Endothelial cell of umbilical vein (primary cell): Measurements from ENCODE around the gene G0S2. TPM values are rescaled to one million over a fixed set of nuclear protein-coding genes. Genes with fewer than 3 reads are reported as not detected.
A peak's percentile ranks its signal among the peaks of the same experiment; 100 is the strongest.

Experiments
- BruUV-seq: library from RNA; stranded (reverse); fragments of 400-500 nt; replicated peaks from 2 replicates; lab custom pipeline; 2021; lab: Mats Ljungman, UMichigan
- CTCF ChIA-PET: fragments of 300-600, 350-600 bp; sonication (Branson Sonifier 250); formaldehyde crosslinking; loops from one replicate; lab custom pipeline; 2021; ENCODE audit warnings: antibody characterized with exemption, inconsistent platforms; lab: Charles Lee
- POLR2A ChIA-PET: fragments of 300-600, 350-600 bp; sonication (Branson Sonifier 250); formaldehyde crosslinking; loops from one replicate; lab custom pipeline; 2021; ENCODE audit warnings: antibody characterized with exemption, inconsistent platforms; lab: Charles Lee
- DNase-seq: peaks from one replicate; pipeline ENCODE4 v3.0.0-alpha.2; 2011; ENCODE audit warnings: low read depth, low spot score
- FAIRE-seq: peaks from 2 replicates; lab custom pipeline; 2011; peaks lifted over from hg19 to GRCh38; lab: Jason Lieb, UNC
- H2AFZ ChIP-seq: 2 replicates; pipeline ENCODE4 v1.6.0; 2012; ENCODE audit warnings: low read depth, low read length, control low read depth, inconsistent platforms
- H3K27ac ChIP-seq: 2 replicates; pipeline ENCODE4 v1.5.1; 2011; ENCODE audit warnings: low read depth, mild to moderate bottlenecking, control low read depth, low read length, moderate library complexity; ENCODE audit not compliant: insufficient read depth
- H3K27me3 ChIP-seq, 2 experiments: 2 replicates each; pipeline versions ENCODE4 v1.6.0 to v1.6.1; 2011; ENCODE audit warnings: low read length in 2 of 2, mixed read lengths in 1 of 2; ENCODE audit not compliant: control insufficient read depth in 2 of 2, insufficient read depth in 2 of 2
- H3K36me3 ChIP-seq, 2 experiments: 2 replicates in 1 of 2; 3 replicates in 1 of 2; pipeline ENCODE4 v1.5.1; 2011; ENCODE audit warnings: low read length in 2 of 2, mild to moderate bottlenecking in 1 of 2, moderate library complexity in 1 of 2; ENCODE audit not compliant: control insufficient read depth in 2 of 2, insufficient read depth in 2 of 2; ENCODE audit errors: extremely low read depth in 1 of 2
- H3K4me1 ChIP-seq: 3 replicates; pipeline ENCODE4 v1.5.1; 2011; ENCODE audit warnings: mild to moderate bottlenecking, low read length; ENCODE audit not compliant: control insufficient read depth, insufficient read depth; ENCODE audit errors: extremely low read depth
- H3K4me2 ChIP-seq: 2 replicates; pipeline ENCODE4 v1.6.1; 2011; ENCODE audit warnings: low read length, control low read depth, mixed read lengths; ENCODE audit not compliant: insufficient read depth
- H3K4me3 ChIP-seq, 3 experiments: fragments of 200-600 bp in 1 of 3; sonication (generic), shearing (Covaris generic) in 1 of 3; replicated peaks in 1 of 3; 2 replicates each; pipeline ENCODE4 v1.5.1; 2011 to 2016; ENCODE audit warnings: control low read depth in 3 of 3, low read length in 3 of 3, mild to moderate bottlenecking in 2 of 3, inconsistent platforms in 1 of 3, low read depth in 1 of 3, moderate library complexity in 1 of 3; ENCODE audit not compliant: insufficient read depth in 1 of 3
- H3K79me2 ChIP-seq: 2 replicates; pipeline ENCODE4 v1.6.0; 2012; ENCODE audit warnings: low read length, inconsistent platforms; ENCODE audit not compliant: control insufficient read depth, insufficient read depth
- H3K9ac ChIP-seq: replicated peaks from 2 replicates; pipeline ENCODE3; 2011; ENCODE audit warnings: low read length, control low read depth; ENCODE audit not compliant: insufficient read depth; ENCODE audit errors: extremely low read depth
- H3K9me1 ChIP-seq: replicated peaks from 3 replicates; pipeline ENCODE4 v1.6.0; 2011; ENCODE audit warnings: mild to moderate bottlenecking, low read length; ENCODE audit not compliant: control insufficient read depth, insufficient read depth; ENCODE audit errors: extremely low read depth
- H3K9me3 ChIP-seq: replicated peaks from 2 replicates; pipeline ENCODE4 v1.5.1; 2012; ENCODE audit warnings: low read length, inconsistent platforms; ENCODE audit not compliant: control insufficient read depth, insufficient read depth
- H4K20me1 ChIP-seq: replicated peaks from 2 replicates; pipeline ENCODE3; 2011; ENCODE audit warnings: mild to moderate bottlenecking, low read length; ENCODE audit not compliant: control insufficient read depth, insufficient read depth; ENCODE audit errors: extremely low read depth
- EZH2 ChIP-seq: IDR thresholded peaks from 2 replicates; pipeline ENCODE4 v1.6.1; 2012; ENCODE audit warnings: borderline replicate concordance, low read depth, mild to moderate bottlenecking, moderate library complexity, low read length, inconsistent platforms; ENCODE audit not compliant: severe bottlenecking
- GATA2 ChIP-seq: IDR thresholded peaks from 2 replicates; pipeline ENCODE4 v1.7.0; 2011; ENCODE audit warnings: low read depth, mild to moderate bottlenecking, moderate library complexity, mixed read lengths, low read length; ENCODE audit not compliant: insufficient read length, insufficient read depth
- JUN ChIP-seq: IDR thresholded peaks from 2 replicates; pipeline ENCODE4 v1.6.1; 2011; ENCODE audit warnings: borderline replicate concordance, low read depth; ENCODE audit not compliant: insufficient read length, insufficient read depth
- MAX ChIP-seq: IDR thresholded peaks from 2 replicates; pipeline ENCODE4 v1.6.1; 2011; ENCODE audit not compliant: insufficient read depth, insufficient read length
- MYC ChIP-seq: IDR thresholded peaks from one replicate; pipeline ENCODE4 v1.6.1; 2011; ENCODE audit warnings: mild to moderate bottlenecking, low read depth, low read length
- POLR2AphosphoS5 ChIP-seq: IDR thresholded peaks from 2 replicates; pipeline ENCODE4 v1.6.1; 2012; ENCODE audit warnings: low read depth, mild to moderate bottlenecking, control low read depth, low read length, moderate library complexity; ENCODE audit not compliant: insufficient read depth
- dilution Hi-C: fragments of 300-500 bp; cut with MboI; formaldehyde crosslinking; loops from one replicate; pipeline ENCODE4 v1.15.0; 2019; ENCODE audit warnings: low sequenced_read_pairs; ENCODE audit not compliant: extremely low pct_ligation_motif_present
- intact Hi-C: fragments of 100-400 bp; cut with micrococcal nuclease; formaldehyde crosslinking; loops from one replicate; pipeline ENCODE4 v1.10.0; 2022
- polyA plus RNA-seq, 4 experiments: library from polyadenylated mRNA; depleted of rRNA in 3 of 4; stranded (reverse) in 3 of 4; unstranded in 1 of 4; fragments of >200 nt; gene quantifications; 2 replicates each; pipeline versions ENCODE4 v1.2.1 to v1.2.3, GENCODE V29; 2011 to 2012; ENCODE audit warnings: missing spikeins in 1 of 4
- total RNA-seq: library from RNA; stranded (reverse); gene quantifications from 2 replicates; pipeline ENCODE4 v1.2.3, GENCODE V29; 2021
- TF ChIP-seq, protein P1 (sequence below), 2 donors: IDR thresholded peaks; 1 replicate in 1 of 2; 2 replicates in 1 of 2; pipeline ENCODE4 v1.5.1; 2011; ENCODE audit warnings: low read length in 2 of 2, mild to moderate bottlenecking in 2 of 2, moderate library complexity in 2 of 2, control low read depth in 1 of 2, inconsistent platforms in 1 of 2, low read depth in 1 of 2; ENCODE audit not compliant: insufficient read depth in 1 of 2; ENCODE audit errors: extremely low read depth in 1 of 2

G0S2 gene
- total and polyA plus RNA-seq, 2 donors (not counting 3 experiments of a cell fraction or from before 2014, with no cell fraction given) = 0.91 to 1.9 TPM

DNA sequence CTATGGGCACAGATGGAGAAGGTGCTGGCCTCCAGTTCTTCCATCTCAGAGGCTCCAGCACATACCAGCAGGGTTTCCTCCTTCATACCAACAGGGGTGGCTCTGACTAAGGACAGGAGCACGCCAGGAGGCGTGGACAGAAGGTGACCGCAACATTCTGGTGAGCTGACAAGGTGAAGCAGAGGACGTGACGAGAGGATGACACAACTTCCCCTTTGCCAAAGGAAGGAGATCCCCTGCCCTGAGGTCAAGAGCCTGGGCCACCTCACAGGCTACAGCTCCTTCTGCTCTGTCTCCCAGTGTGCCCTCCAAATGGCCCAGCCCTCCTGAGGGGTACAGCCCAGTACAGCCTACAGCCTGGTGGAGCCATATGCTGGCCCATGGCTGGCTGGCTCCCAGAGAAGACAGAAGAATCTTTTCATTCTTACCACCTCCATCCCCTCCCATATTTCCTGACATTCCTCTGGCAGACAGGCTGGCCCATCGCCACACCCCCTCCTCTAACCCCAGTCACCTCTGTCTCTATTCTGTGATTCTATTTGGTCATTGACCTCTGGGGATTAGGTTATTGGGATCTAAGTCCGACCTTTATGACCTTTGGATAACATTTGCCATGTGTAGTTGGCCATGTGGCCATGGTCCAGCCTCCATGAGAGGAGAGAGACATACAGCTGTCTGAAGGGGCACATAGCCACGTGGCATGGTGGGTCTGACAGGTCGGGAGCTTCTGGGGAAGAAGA, 17.9 kb upstream of the G0S2 start:
- Histone ChIP-seq H2AFZ (no peak overlapping the region), H3K79me2 (no peaks in the 10 kb centered on the region), H3K36me3 (no peaks in the 10 kb centered on the region), H3K4me3 (no peak overlapping the region), H3K9me3 (no peaks in the 10 kb centered on the region), H4K20me1 (no peaks in the 10 kb centered on the region), H3K4me2 (no peak overlapping the region), H3K27me3 (no peaks in the 10 kb centered on the region), H3K27ac (peak overlapping the region; percentile 54), H3K4me1 (peaks cover 10% of the 10 kb centered on the region), H3K9me1 (no peaks in the 10 kb centered on the region), H3K9ac (no peak overlapping the region)
- FAIRE-seq (peak; percentile 84), DNase-seq (peak; percentile 24)
- TF ChIP-seq GATA2 (no peak), MAX (no peak), JUN (peak; percentile 27), MYC (no peak), EZH2 (no peak), POLR2AphosphoS5 (peak; percentile 66)
- TF ChIP-seq, protein P1, sequence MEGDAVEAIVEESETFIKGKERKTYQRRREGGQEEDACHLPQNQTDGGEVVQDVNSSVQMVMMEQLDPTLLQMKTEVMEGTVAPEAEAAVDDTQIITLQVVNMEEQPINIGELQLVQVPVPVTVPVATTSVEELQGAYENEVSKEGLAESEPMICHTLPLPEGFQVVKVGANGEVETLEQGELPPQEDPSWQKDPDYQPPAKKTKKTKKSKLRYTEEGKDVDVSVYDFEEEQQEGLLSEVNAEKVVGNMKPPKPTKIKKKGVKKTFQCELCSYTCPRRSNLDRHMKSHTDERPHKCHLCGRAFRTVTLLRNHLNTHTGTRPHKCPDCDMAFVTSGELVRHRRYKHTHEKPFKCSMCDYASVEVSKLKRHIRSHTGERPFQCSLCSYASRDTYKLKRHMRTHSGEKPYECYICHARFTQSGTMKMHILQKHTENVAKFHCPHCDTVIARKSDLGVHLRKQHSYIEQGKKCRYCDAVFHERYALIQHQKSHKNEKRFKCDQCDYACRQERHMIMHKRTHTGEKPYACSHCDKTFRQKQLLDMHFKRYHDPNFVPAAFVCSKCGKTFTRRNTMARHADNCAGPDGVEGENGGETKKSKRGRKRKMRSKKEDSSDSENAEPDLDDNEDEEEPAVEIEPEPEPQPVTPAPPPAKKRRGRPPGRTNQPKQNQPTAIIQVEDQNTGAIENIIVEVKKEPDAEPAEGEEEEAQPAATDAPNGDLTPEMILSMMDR (IDR thresholded peaks at IDR 0.05; ENCODE audit: extremely low read depth in 1 of 2, insufficient read depth in 1 of 2, low read depth in 1 of 2, low read length in 2 of 2) = no peak
- BruUV-seq = TSS peak; percentile 62
- CTCF ChIA-PET = interaction anchor here (1.1 to 1.9 kb wide), 5 partner anchors 8 to 87 kb away, joined by 3 to 5 read pairs (median 4); partner anchors contain the start of gene G0S2
- intact Hi-C loops = no loop called here
- POLR2A ChIA-PET = no interaction called here
- dilution Hi-C loops = no loop called here
